K562 (cell line): ENCODE results near the gene ABCC6. TPM values are rescaled to one million over a fixed set of nuclear protein-coding genes. Genes with fewer than 3 reads are reported as not detected.
"Not testable (repeated sequence)": the region's sequence is repeated elsewhere in the genome, so short reads cannot be mapped to it uniquely, and the experiment has no call there.

Experiments used
- ATAC-seq: fragments of 200-7000 bp; cut with Tn5 transposase; 3 replicates; pipeline ENCODE4 v1.9.1; 2020; ENCODE audit warnings: moderate library complexity
- BruUV-seq: library from RNA; stranded (reverse); fragments of 400-500 nt; replicated peaks from 2 replicates; lab custom pipeline; 2021; lab: Mats Ljungman, UMichigan
- CTCF ChIA-PET: fragments of 300-600 bp; formaldehyde crosslinking; extraction: SDS; loops from one replicate; lab custom pipeline; 2021; ENCODE audit warnings: low intra/inter-chr PET ratio; lab: Yijun Ruan, JAX
- POLR2A ChIA-PET: fragments of 300-600, 350-650 bp; sonication (Branson Sonifier 250); formaldehyde crosslinking; extraction: SDS; loops from one replicate; lab custom pipeline; 2021; ENCODE audit warnings: antibody characterized with exemption, inconsistent platforms; lab: Yijun Ruan, JAX
- DNase-seq, 4 experiments: peaks; one replicate each; pipeline versions ENCODE4 v3.0.0 to v3.0.0-alpha.2; 2011 to 2018; ENCODE audit warnings: low spot score in 3 of 4, mixed read lengths in 3 of 4; ENCODE audit errors: extremely low read depth in 1 of 4
- FAIRE-seq: peaks from 2 replicates; lab custom pipeline; 2011; peaks lifted over from hg19 to GRCh38; lab: Jason Lieb, UNC
- H2AFZ ChIP-seq: 2 replicates; pipeline ENCODE4 v1.6.0; 2011; ENCODE audit warnings: low read depth, low read length, control low read depth, inconsistent platforms
- H3K27ac ChIP-seq: fragments of 200-600 bp; 3 replicates; pipeline ENCODE4 v1.8.0; 2011; ENCODE audit warnings: low read depth, mild to moderate bottlenecking, control low read depth, inconsistent platforms, low read length, moderate library complexity, mixed read lengths; ENCODE audit errors: extremely low read depth
- H3K27me3 ChIP-seq, 2 experiments: fragments of 300-600 bp in 1 of 2; 2 replicates in 1 of 2; 3 replicates in 1 of 2; pipeline versions ENCODE4 v1.6.0 to v1.8.0; 2011; ENCODE audit warnings: inconsistent platforms in 2 of 2, low read length in 2 of 2, mild to moderate bottlenecking in 1 of 2, mixed read lengths in 1 of 2, moderate library complexity in 1 of 2; ENCODE audit not compliant: control insufficient read depth in 2 of 2, insufficient read depth in 2 of 2
- H3K36me3 ChIP-seq: fragments of 300-600 bp; 3 replicates; pipeline ENCODE4 v1.8.0; 2011; ENCODE audit warnings: mild to moderate bottlenecking, low read length, inconsistent platforms; ENCODE audit not compliant: control insufficient read depth, insufficient read depth
- H3K4me1 ChIP-seq, 2 experiments: fragments of 200-600 bp in 1 of 2; replicated peaks in 1 of 2; 2 replicates in 1 of 2; 3 replicates in 1 of 2; pipeline versions ENCODE4 v1.5.1 to v1.8.0; 2011; ENCODE audit warnings: inconsistent platforms in 2 of 2, low read length in 2 of 2, mild to moderate bottlenecking in 1 of 2, mixed read lengths in 1 of 2, moderate library complexity in 1 of 2; ENCODE audit not compliant: control insufficient read depth in 2 of 2, insufficient read depth in 2 of 2
- H3K4me2 ChIP-seq: 2 replicates; pipeline ENCODE4 v1.6.1; 2011; ENCODE audit warnings: low read length, control low read depth, inconsistent platforms, mixed read lengths; ENCODE audit not compliant: insufficient read depth
- H3K4me3 ChIP-seq: fragments of 200-600 bp; sonication (generic), shearing (Covaris generic); 2 replicates; pipeline ENCODE4 v1.5.1; 2016; ENCODE audit warnings: control low read depth, inconsistent platforms
- H3K79me2 ChIP-seq: fragments of 200-600 bp; 3 replicates; pipeline ENCODE4 v1.8.0; 2011; ENCODE audit warnings: low read length, inconsistent platforms; ENCODE audit not compliant: control insufficient read depth, insufficient read depth
- H3K9ac ChIP-seq, 2 experiments: 2 replicates each; pipeline versions ENCODE4 v1.6.0 to v1.6.1; 2011; ENCODE audit warnings: low read depth in 2 of 2, low read length in 2 of 2, control low read depth in 1 of 2, inconsistent platforms in 1 of 2, mild to moderate bottlenecking in 1 of 2, mixed read lengths in 1 of 2; ENCODE audit not compliant: insufficient read depth in 1 of 2
- H3K9me1 ChIP-seq: one replicate; pipeline ENCODE4 v1.6.0; 2011; ENCODE audit warnings: inconsistent platforms, mild to moderate bottlenecking, low read length, moderate library complexity; ENCODE audit not compliant: control insufficient read depth, insufficient read depth
- H3K9me3 ChIP-seq: replicated peaks from 2 replicates; pipeline ENCODE4 v1.5.1; 2011; ENCODE audit warnings: low read depth, low read length, inconsistent platforms; ENCODE audit not compliant: control insufficient read depth, insufficient read depth
- H4K20me1 ChIP-seq: replicated peaks from 2 replicates; pipeline ENCODE4 v1.6.1; 2011; ENCODE audit warnings: low read length, inconsistent platforms, mixed read lengths; ENCODE audit not compliant: control insufficient read depth, insufficient read depth
- WGBS: fragments of 100-300 bp; shearing (Covaris generic); methylation state at CpG from one replicate; pipeline ENCODE4 v1.1.6; 2016; ENCODE audit warnings: low coverage, mixed read lengths; ENCODE audit not compliant: insufficient coverage; ENCODE audit errors: missing lambda C conversion rate; 5-methylcytosine and 5-hydroxymethylcytosine counted together
- in situ Hi-C: fragments of 300-500 bp; cut with MboI; formaldehyde crosslinking; loops from 4 replicates; pipeline ENCODE4 v1.15.0; 2018; ENCODE audit warnings: inconsistent platforms, mixed read lengths
- intact Hi-C: fragments of 100-400 bp; cut with micrococcal nuclease; formaldehyde crosslinking; loops from 2 replicates; pipeline ENCODE4 v1.14.2; 2022
- polyA plus RNA-seq, 8 experiments: library from polyadenylated mRNA; depleted of rRNA in 4 of 8; stranded (reverse) in 5 of 8; unstranded in 3 of 8; fragments of >200 nt; fragmentation: Nextera tagmentation in 2 of 8; fragmentation: Illumina TruSeq in 1 of 8; extraction: Ambion mirVana in 2 of 8; extraction: Trizol in 1 of 8; gene quantifications; 2 replicates each; pipeline versions ENCODE4 v1.2.1 to v1.2.3, GENCODE V29; 2011 to 2014; ENCODE audit warnings: inconsistent platforms in 1 of 8, missing spikeins in 1 of 8
- total RNA-seq, 7 experiments: library from RNA; depleted of rRNA in 6 of 7; stranded (reverse); fragments of >200 nt in 6 of 7; fragmentation: Illumina TruSeq in 2 of 7; extraction: Trizol in 2 of 7; gene quantifications; 2 replicates each; pipeline versions ENCODE4 v1.2.1 to v1.2.3, GENCODE V29; 2011 to 2021; ENCODE audit warnings: low replicate concordance in 1 of 7

ABCC6 gene
- total and polyA plus RNA-seq, 9 of the 15 experiments (the other 6 are each of a cell fraction or from before 2014, with no cell fraction given) = 0.03 to 0.46 (median 0.07) TPM; not detected in 4

DNA sequence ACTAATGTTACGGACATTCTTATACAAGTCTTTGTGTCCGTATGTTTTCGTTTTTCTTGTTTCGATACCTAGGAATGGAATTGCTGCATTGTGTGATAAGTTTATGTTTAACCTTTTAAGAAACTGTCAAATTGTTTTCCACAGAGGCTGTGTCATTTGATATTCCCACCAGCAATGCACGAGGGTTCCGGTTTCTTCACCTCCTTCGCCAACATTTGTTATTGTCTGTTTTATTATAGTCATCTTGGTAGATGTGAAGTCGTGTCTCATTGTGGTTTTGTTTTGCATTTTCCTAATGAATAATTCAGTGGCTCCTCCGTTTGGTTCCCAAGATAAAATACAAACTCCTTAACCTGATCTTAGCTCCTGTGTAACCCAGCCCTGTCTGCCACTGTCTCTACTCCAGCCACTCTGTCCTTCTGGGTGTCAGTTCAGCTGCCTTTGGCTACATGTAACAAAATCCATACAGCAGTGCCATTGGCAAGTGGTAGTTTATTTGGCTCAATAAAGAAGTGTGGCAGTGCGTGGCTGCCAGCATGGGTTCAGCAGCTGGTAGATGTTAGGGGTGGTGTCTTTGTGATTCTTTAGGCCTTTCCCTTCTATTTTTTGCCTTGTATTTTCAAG lies 45.0 kb upstream of the ABCC6 start:
- H3K9me1 ChIP-seq, CTCF ChIA-PET, H3K4me2 ChIP-seq, POLR2A ChIA-PET, H3K27me3 ChIP-seq, FAIRE-seq, H2AFZ ChIP-seq, H3K4me1 ChIP-seq, H4K20me1 ChIP-seq, H3K9me3 ChIP-seq, H3K4me3 ChIP-seq, H3K9ac ChIP-seq, intact Hi-C loops, in situ Hi-C loops, ATAC-seq, H3K36me3 ChIP-seq, DNase-seq, BruUV-seq, H3K79me2 ChIP-seq, H3K27ac ChIP-seq: not testable (repeated sequence)
- 86% methylated on average over 6 of the region's 10 CpGs for WGBS

DNA sequence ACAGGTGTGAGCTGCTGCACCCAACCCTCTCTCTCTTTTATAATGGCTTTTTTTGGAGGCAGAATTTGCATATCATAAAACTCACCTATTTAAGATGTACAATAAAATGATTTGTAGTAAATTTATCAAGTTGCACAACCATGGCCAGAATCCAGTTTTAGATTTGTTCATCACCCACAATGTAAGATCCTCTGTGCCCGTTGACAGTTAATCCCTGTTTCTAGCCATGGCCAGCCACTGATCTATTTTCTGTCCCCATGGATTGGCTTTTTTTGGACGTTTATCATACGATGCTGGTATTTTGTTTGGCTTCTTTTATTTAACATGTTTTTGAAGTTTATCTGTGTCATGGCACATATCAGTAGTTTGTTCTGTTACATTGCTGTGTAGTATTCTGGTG lies 44.4 kb upstream of the ABCC6 start:
- H3K27ac ChIP-seq, H4K20me1 ChIP-seq, CTCF ChIA-PET, H3K36me3 ChIP-seq, H3K4me2 ChIP-seq, H3K27me3 ChIP-seq, H3K4me3 ChIP-seq, DNase-seq, intact Hi-C loops, H3K4me1 ChIP-seq, H3K9me1 ChIP-seq, H3K79me2 ChIP-seq, ATAC-seq, H3K9ac ChIP-seq, POLR2A ChIA-PET, in situ Hi-C loops, BruUV-seq, FAIRE-seq, H3K9me3 ChIP-seq, H2AFZ ChIP-seq: not testable (repeated sequence)
- no CpG with 5 or more reads among the region's 3 CpGs for WGBS

DNA sequence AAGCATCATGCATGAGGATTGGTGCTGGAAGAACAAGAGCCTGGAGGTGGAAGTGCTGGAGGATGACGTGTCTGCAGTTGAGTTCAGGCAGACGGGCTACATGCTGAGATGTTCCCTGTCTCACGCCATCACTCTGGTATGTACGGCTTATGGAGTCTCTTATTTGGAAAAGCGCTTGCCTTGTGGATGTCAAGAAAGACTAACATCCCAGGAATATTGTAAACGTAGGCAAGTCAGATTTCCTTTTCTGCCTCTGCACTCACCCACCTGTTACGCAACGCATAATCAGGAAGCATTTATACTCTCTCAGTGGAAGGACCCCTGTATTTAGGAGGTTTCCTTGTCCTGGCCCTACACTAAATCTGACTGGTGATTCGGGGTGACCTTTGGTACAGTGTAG lies 41.8 kb upstream of the ABCC6 start:
- in situ Hi-C loops, intact Hi-C loops, BruUV-seq, H2AFZ ChIP-seq, H3K27me3 ChIP-seq, H3K79me2 ChIP-seq, H3K9ac ChIP-seq, H4K20me1 ChIP-seq, H3K9me1 ChIP-seq, DNase-seq, H3K4me2 ChIP-seq, CTCF ChIA-PET, ATAC-seq, POLR2A ChIA-PET, H3K27ac ChIP-seq, H3K36me3 ChIP-seq, H3K4me1 ChIP-seq, FAIRE-seq, H3K4me3 ChIP-seq, H3K9me3 ChIP-seq: not testable (repeated sequence)
- 94% methylated on average over 3 of the region's 9 CpGs for WGBS

DNA sequence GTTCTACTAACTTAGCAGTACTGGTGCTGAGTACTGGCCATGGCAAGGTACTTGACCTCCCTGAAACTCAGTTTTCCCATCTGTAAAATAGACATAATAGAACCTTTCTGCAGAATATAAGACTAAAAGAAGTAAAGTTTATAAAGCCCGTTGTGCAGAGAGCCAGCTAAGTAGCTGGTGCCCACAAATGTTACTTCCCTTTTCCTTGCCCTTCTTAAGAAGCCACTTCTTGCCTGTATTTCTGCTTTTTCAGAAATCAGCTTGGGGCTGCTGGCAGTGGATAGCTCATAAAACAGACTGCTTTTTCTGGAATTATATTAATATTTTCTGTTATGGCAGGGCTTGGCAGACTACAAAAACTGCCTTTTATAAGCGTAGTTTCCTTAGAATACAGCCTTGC lies 40.7 kb upstream of the ABCC6 start:
- BruUV-seq, H3K9ac ChIP-seq, ATAC-seq, H3K36me3 ChIP-seq, H2AFZ ChIP-seq, H3K27me3 ChIP-seq, H3K4me2 ChIP-seq, H4K20me1 ChIP-seq, in situ Hi-C loops, H3K27ac ChIP-seq, H3K9me3 ChIP-seq, FAIRE-seq, CTCF ChIA-PET, H3K4me1 ChIP-seq, intact Hi-C loops, H3K79me2 ChIP-seq, DNase-seq, H3K4me3 ChIP-seq, POLR2A ChIA-PET, H3K9me1 ChIP-seq: not testable (repeated sequence)
- WGBS = no CpG with 5 or more reads among the region's 2 CpGs
